ENCODE results near the gene KIAA0753.

The KIAA0753 gene

GRCh38 chr17:6640536-6641246 is at the start of gene KIAA0753, which contains the start of gene TXNDC17:
Gene KIAA0753 (minus strand): TSS chr17:6640711. CDS start chr17:6635103, 5,608 bp downstream.
Gene TXNDC17 (plus strand): TSS chr17:6641060. CDS start chr17:6641083, 23 bp downstream.
- H3K4me3 ChIP-seq (ENCODE audit: low read length): peak within 1 kb of the TSS; percentile 96
- TF ChIP-seq CTCF (IDR thresholded peaks at IDR 0.05; ENCODE audit: insufficient read depth, low read depth, low read length, missing control alignments): no peak
- peak; percentile 85 for DNase-seq (ENCODE audit: low read depth)

GRCh38 chr17:6688944-6689343 is 48.4 kb upstream of the KIAA0753 start:
- no peak overlapping the region for H3K4me3 ChIP-seq (ENCODE audit: low read length)
- DNase-seq (ENCODE audit: low read depth): no peak

DNA sequence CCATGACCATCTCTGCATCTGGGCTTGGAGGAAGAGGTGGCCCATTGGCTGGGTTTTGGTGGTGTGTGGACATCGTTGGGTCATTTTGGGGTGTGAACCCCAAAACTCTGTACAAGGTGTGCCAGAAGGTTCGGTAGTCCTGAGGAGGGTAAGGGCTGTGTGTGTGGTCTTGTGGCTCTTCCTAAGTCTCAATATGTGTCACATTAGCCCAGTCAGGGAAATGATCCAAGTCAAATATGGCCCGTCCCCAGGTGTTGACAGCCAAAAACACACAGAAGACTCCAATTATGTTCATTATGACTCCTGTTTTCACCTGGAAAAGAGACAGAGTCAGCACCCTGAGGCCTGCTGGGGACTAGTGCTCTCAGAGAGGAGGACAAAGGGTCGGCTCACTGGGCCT is 45.5 kb upstream of the KIAA0753 start:
- no peak for DNase-seq (ENCODE audit: low read depth)
- no peak for TF ChIP-seq CTCF (IDR thresholded peaks at IDR 0.05; ENCODE audit: insufficient read depth, low read depth, low read length, missing control alignments)
- no peak overlapping the region for H3K4me3 ChIP-seq (ENCODE audit: low read length)

More at GRCh38 chr17:6688944-6689343, 48.4 kb upstream of the KIAA0753 start:
- no peak for TF ChIP-seq CTCF (IDR thresholded peaks at IDR 0.05; ENCODE audit: insufficient read depth, low read depth, low read length, missing control alignments)

DNA sequence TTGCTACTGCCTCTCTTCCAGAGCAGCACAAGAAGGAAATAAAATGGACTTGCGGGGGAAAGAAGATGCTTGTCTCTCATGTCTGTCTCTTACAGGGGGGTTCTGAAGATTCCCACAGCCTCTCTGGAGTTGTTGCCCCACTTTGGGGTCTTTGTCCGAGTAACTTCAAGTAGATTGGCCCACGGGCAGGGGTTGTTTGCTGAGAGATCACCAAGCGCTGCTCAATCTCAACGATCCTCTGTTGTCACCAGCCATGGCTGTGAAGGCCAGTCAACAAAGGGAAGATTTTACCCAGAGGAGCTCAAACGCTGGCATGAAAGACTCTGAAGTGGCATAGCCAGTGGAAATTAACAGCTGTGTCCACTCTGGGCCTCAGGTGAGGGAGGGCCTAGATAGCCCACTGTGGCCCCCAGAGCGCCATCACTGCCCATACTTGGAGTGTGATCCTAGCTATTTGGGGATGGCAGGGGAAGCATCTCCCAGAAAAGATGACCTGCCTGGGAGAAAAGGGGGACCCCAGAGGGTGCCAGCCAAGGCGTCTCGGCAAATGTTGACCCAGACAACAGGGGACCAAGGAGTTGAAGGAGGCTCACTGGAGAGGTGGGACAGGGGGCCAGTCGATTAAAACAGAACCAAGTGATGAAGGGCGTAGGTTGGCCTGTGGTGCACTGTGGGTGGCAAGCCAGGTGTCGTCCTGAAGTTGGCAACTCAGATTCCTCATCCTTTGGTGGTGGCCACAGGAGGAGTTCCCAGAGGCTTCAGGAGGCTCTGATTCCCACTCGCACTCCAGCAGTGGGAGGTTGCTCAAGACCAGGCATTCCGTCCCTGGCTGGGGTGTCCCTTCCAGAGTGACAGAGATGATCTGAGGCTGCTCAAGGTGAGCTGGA is 44.6 kb upstream of the KIAA0753 start:
- H3K4me3 ChIP-seq (ENCODE audit: low read length): no peak overlapping the region
- no peak for DNase-seq (ENCODE audit: low read depth)
- no peak for TF ChIP-seq CTCF (IDR thresholded peaks at IDR 0.05; ENCODE audit: insufficient read depth, low read depth, low read length, missing control alignments)

DNA sequence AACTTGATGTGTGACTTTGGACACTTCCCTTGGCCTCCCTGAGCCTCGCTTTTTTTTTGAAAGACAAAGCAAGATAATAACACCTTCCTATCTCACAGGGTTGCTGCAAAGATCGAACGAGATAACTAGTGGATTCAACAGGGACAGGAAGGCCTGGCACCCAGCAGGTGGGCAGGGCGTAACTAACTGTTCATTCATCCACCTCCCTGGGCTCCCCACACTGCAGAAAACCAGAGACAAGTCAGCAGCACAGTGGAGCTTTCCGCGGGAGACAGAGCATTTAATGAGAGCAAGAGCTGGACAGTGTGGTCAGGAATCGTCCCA is 43.9 kb upstream of the KIAA0753 start:
- no peak overlapping the region for H3K4me3 ChIP-seq (ENCODE audit: low read length)
- DNase-seq (ENCODE audit: low read depth): no peak
- no peak for TF ChIP-seq CTCF (IDR thresholded peaks at IDR 0.05; ENCODE audit: insufficient read depth, low read depth, low read length, missing control alignments)

GRCh38 chr17:6683730-6684459 is 43.4 kb upstream of the KIAA0753 start:
- no peak for DNase-seq (ENCODE audit: low read depth)
- H3K4me3 ChIP-seq (ENCODE audit: low read length): no peak overlapping the region
- no peak for TF ChIP-seq CTCF (IDR thresholded peaks at IDR 0.05; ENCODE audit: insufficient read depth, low read depth, low read length, missing control alignments)

Data from epithelial cell of esophagus (primary cell).